Lower leg skin (tissue), 4 donors: ENCODE measurements around the gene ATP5F1D. TPM values are rescaled to one million over a fixed set of nuclear protein-coding genes. Genes with fewer than 3 reads are reported as not detected.

ENCODE experiments used
- DNase-seq, 2 donors: peaks; one replicate each; pipeline ENCODE4 v3.0.0-alpha.2; 2019; ENCODE audit warnings: low spot score in 2 of 2
- H3K4me3 ChIP-seq: fragments of 200-600 bp; sonication (generic); 2 replicates; pipeline ENCODE4 v1.5.1; 2017; ENCODE audit warnings: mild to moderate bottlenecking, low read depth; ENCODE audit not compliant: poor library complexity, severe bottlenecking
- POLR2A ChIP-seq, 2 donors: fragments of 450-650 bp; IDR thresholded peaks; one replicate each; pipeline ENCODE4 v1.6.1; 2016 to 2017; ENCODE audit warnings: antibody characterized with exemption in 2 of 2, mild to moderate bottlenecking in 1 of 2, moderate library complexity in 1 of 2
- WGBS, 2 donors: methylation state at CpG; one replicate each; pipeline ENCODE4 v1.1.5; 2018; 5-methylcytosine and 5-hydroxymethylcytosine counted together
- intact Hi-C: fragments of 100-400 bp; cut with DNase I; formaldehyde crosslinking; loops from one replicate; pipeline ENCODE4 v1.15.0; 2023; ENCODE audit warnings: low total_unique reads
- total RNA-seq, 4 donors: library from RNA; depleted of rRNA; stranded (reverse); fragments of >200 nt; gene quantifications; one replicate each; pipeline ENCODE4 v1.1.0, GENCODE V29; 2016
- TF ChIP-seq, protein P1 (sequence below), 3 donors: fragments of 450-650 bp; IDR thresholded peaks; one replicate each; pipeline ENCODE4 v1.5.1; 2016; ENCODE audit warnings: antibody characterized with exemption in 3 of 3, mild to moderate bottlenecking in 3 of 3, moderate library complexity in 2 of 3

Gene ATP5F1D
- total RNA-seq, 4 donors from 2014 or later: 121 to 198 (median 146) TPM

DNA sequence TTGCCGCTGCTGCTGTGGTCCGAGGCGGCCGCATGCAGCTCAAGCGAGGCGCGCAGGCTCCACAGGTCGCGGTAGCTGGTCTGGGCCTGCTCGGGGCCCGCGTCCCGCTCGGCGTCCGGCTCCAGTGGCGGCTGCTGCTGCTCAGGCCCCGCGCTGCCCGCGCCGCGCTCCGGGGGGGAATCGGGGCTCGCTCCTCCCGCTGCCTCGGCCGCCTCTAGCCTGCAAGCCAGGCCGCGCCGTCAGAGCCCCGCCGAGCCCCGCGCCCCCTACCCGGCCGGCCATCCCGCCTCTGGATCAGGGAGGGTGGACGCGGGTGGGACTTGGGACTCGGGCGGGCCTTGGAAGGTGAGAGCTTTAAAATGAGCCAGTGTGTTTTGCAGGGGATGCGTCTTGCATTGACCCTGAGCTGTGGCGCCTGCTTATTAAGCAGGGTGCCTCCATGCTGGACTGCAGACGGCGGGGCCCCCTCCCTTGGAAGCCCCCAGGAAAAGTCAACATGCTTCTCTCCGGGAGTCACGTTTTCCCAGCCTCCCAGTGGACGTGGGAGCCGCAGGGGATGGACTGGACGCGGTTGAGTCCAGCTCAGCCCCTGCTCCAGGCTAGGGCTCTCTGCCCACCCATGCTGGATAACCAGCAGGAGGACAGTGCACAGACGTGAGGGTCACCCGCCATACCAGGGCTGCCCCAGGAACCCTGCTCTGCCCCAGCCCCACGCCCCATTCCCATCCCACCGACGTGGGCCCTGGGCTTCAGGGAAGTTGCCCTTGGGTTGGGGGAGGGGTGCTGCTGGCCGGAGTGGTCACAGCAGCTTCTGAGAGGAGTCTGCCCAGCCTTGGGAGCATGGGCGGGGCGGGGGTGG is 11.4 kb upstream of the ATP5F1D start:
- DNase-seq: no peak
- intact Hi-C loops: no loop called here
- 86 to 94% methylated on average over 53 to 61 of the region's 61 CpGs for WGBS, 2 donors
- H3K4me3 ChIP-seq: no peak overlapping the region
- TF ChIP-seq, protein P1, sequence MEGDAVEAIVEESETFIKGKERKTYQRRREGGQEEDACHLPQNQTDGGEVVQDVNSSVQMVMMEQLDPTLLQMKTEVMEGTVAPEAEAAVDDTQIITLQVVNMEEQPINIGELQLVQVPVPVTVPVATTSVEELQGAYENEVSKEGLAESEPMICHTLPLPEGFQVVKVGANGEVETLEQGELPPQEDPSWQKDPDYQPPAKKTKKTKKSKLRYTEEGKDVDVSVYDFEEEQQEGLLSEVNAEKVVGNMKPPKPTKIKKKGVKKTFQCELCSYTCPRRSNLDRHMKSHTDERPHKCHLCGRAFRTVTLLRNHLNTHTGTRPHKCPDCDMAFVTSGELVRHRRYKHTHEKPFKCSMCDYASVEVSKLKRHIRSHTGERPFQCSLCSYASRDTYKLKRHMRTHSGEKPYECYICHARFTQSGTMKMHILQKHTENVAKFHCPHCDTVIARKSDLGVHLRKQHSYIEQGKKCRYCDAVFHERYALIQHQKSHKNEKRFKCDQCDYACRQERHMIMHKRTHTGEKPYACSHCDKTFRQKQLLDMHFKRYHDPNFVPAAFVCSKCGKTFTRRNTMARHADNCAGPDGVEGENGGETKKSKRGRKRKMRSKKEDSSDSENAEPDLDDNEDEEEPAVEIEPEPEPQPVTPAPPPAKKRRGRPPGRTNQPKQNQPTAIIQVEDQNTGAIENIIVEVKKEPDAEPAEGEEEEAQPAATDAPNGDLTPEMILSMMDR (IDR thresholded peaks at IDR 0.05): no peak
- TF ChIP-seq POLR2A (IDR thresholded peaks at IDR 0.05): no peak

DNA sequence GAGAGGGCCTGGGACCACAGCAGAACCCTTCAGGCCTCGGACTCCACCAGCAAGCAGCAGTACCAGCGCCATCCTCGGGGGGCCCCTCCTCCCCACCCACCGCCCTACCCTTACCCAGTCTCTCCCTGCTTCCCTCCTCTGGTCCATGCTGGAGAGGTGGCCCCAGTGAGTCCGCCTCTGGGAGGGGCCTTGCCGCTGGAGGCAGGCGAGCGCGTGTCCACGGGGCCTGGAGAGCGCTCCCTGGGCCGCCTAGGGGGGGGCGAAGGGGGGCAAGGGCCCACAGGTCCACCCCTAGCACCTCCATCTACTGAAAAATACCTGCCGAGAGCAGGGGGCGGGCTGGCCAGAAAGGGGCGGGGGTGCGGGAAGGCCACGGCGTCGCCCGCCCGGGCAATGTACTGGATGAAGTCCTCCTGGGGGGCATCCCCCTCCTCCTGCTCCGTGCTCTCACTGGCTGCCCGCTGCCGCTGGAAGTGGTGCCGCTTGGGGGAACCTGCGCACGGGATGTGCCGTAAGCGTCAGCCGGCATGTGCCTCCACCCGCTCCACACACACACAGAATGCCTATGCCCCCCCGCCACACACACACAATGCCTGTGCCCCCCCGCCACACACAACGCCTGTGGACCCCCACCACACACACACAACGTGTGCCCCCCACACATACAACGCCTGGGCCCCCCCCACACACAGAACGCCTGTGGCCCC is 10.6 kb upstream of the ATP5F1D start:
- no peak for DNase-seq
- no peak overlapping the region for H3K4me3 ChIP-seq
- intact Hi-C loops: no loop called here
- WGBS, 2 donors: 60 to 62% methylated on average over 28 of the region's 38 CpGs
- TF ChIP-seq POLR2A (IDR thresholded peaks at IDR 0.05): no peak
- TF ChIP-seq, protein P1 (IDR thresholded peaks at IDR 0.05): no peak

DNA sequence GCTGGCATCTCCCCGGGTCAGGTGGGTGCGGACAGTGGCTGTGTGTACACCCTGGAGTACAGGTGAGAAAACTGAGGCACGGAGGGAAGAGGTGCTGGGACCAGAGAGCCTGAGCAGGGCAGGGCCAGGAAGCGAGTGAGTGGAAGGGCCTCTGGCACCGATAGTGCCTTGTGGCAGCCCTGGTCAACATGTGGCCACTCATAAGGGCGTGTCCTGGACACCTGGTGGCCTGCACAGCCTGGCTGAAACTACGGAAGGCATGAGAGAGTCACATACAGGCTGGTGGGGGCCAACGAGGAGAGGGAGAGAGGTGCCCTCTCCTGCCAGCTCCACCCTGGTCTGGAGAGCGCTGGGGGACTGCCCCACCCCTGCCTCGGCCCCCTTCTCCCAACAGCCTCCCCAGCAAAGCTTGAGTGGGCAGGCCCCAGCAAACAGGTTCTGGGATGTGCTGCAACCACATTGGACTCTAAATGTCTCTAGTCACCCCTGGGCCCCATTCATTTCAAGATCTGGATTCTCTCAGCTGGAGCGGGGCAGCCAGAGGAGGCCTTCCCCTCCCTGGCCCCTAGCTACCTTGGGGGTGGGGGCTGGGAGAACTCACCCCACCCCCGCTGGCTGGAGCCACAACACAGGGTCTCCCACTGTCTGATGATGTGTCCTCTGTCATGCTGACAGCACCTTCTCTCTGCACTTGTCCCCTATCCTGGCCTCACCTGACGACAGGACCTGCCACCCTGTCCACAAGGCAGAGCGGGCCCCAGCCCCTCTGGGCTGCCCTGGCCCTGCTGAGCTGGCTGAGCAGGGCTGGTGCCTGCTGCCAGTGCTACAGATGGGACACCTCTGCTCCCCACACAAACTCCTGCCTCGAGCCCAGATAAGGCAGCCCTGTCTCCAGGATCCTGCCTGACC is 9.6 kb upstream of the ATP5F1D start:
- H3K4me3 ChIP-seq: no peak overlapping the region
- intact Hi-C loops: no loop called here
- WGBS, 2 donors: 62 to 72% methylated on average over 13 to 15 of the region's 15 CpGs
- DNase-seq: no peak
- TF ChIP-seq POLR2A (IDR thresholded peaks at IDR 0.05): no peak
- TF ChIP-seq, protein P1 (IDR thresholded peaks at IDR 0.05): no peak

DNA sequence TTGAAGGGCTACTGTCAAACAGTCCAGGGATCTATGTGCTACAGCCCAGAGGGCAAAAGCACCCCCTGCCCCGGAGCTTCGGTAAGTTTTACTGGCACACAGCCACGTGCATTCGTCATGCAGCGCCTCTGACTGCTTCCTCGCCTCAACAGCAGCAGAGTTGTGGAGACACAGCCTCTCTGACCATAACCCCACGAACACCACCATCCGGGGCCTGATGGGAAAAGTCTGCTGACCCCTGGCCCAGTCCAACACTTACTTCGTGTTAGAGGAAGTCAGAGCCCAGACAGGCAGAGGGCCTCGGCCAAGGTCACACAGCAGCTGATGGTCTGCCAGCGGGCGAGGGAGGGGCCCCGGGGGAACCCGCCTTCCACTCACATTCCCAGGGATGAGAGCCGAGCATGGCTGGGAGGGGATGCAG is 8.9 kb upstream of the ATP5F1D start:
- TF ChIP-seq, protein P1 (IDR thresholded peaks at IDR 0.05): no peak
- TF ChIP-seq POLR2A (IDR thresholded peaks at IDR 0.05): no peak
- DNase-seq: no peak
- intact Hi-C loops: no loop called here
- H3K4me3 ChIP-seq: no peak overlapping the region
- 24 to 29% methylated on average over 10 to 14 of the region's 15 CpGs for WGBS, 2 donors

DNA sequence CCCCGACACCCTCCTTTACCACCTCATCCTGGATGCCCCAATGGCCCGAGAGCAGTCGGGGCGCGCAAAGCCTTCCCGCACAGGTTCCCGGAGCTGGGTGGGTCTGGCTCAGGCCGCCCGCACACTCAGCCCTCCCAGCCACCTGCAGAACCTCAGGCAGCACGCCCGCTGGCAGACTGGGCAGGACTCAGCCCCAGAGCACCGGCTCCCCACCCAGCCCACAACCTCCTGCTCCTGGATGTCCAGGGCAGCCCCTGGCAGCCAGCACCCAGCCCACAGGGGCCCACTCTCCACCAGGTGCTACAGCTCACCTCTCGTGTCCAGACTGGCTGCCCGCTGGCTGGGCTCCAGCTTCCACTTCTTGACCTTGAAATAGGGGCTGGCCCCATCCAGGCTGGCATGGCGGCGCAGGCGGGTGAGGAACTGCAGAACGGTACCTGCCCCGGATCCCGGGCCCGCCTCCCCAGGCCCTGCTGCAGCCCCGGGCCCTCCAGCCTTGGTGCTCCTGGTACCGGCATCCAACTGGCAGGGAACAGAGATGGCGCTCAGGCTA is 8.4 kb upstream of the ATP5F1D start:
- no peak for DNase-seq
- TF ChIP-seq, protein P1 (IDR thresholded peaks at IDR 0.05): no peak
- no peak for TF ChIP-seq POLR2A (IDR thresholded peaks at IDR 0.05)
- WGBS, 2 donors: 54 to 66% methylated on average over 14 to 20 of the region's 24 CpGs
- intact Hi-C loops: no loop called here
- no peak overlapping the region for H3K4me3 ChIP-seq
